GM19397 (cell line): ENCODE measurements around the gene SERPINA1.

Experiments
- ATAC-seq: cut with Tn5 transposase; IDR thresholded peaks from one replicate; pipeline ENCODE4 v1.9.1; 2021; ENCODE audit warnings: mild to moderate bottlenecking, moderate library complexity; ENCODE audit not compliant: unreplicated experiment

Gene SERPINA1

GRCh38 chr14:94384342-94384741 lies 4.1 kb downstream of the SERPINA1 start:
- ATAC-seq: no peak

- ATAC-seq: no peak
These were observed 4.6 kb downstream of the SERPINA1 start for GRCh38 chr14:94383777-94384176.

GRCh38 chr14:94382716-94383596 lies 5.4 kb downstream of the SERPINA1 start:
- ATAC-seq: no peak

GRCh38 chr14:94382099-94382715 lies 6.2 kb downstream of the SERPINA1 start:
- no peak for ATAC-seq

- ATAC-seq: no peak
These were observed 7.0 kb downstream of the SERPINA1 start for GRCh38 chr14:94381149-94382030.

GRCh38 chr14:94380225-94381148 lies 7.9 kb downstream of the SERPINA1 start:
- ATAC-seq: no peak

GRCh38 chr14:94379291-94380224 lies 8.8 kb downstream of the SERPINA1 start:
- no peak for ATAC-seq

- ATAC-seq: no peak
These were observed 9.7 kb downstream of the SERPINA1 start for GRCh38 chr14:94378527-94379290.

GRCh38 chr14:94377866-94378470 lies 10.4 kb downstream of the SERPINA1 start:
- no peak for ATAC-seq

GRCh38 chr14:94376976-94377865 lies 11.2 kb downstream of the SERPINA1 start:
- ATAC-seq: no peak

GRCh38 chr14:94376108-94376975 lies 12.1 kb downstream of the SERPINA1 start:
- ATAC-seq: no peak

GRCh38 chr14:94375552-94376107 lies 12.8 kb downstream of the SERPINA1 start:
- ATAC-seq: no peak

GRCh38 chr14:94374749-94375260 lies 13.6 kb downstream of the SERPINA1 start:
- ATAC-seq: no peak

GRCh38 chr14:94374116-94374515 lies 14.3 kb downstream of the SERPINA1 start:
- no peak for ATAC-seq

- no peak for ATAC-seq
These were observed 14.7 kb downstream of the SERPINA1 start for GRCh38 chr14:94373708-94374107.
